ENCODE measurements around the gene PIP5K1B.

PIP5K1B gene

GRCh38 chr9:68991457-68991856 is 286.4 kb downstream of the PIP5K1B start:
- DNase-seq (ENCODE audit: low read depth): no peak

DNA sequence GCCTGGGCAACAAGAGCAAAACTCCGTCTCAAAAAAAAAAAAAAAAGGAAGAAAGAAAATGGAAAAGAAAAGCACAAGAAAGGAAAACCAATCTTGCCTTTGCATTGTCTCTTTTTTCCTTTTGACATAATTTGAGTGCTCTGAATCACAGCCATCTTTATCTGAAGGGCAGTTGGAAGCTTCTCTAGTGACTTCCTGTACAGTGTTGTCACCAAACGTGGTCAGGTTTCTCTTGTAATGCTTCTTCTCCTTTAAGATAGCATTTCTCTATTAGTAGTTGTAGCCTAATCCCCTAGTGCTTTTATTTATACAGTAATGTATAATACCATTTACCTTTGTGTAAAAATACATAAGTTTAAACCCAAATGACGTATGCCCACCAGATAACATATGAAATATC is 290.7 kb downstream of the PIP5K1B start:
- DNase-seq (ENCODE audit: low read depth): no peak

- no peak for DNase-seq (ENCODE audit: low read depth)
Observed at GRCh38 chr9:68996462-68996861, 291.4 kb downstream of the PIP5K1B start.

GRCh38 chr9:68997666-68998065 is 292.6 kb downstream of the PIP5K1B start:
- DNase-seq (ENCODE audit: low read depth): no peak

DNA sequence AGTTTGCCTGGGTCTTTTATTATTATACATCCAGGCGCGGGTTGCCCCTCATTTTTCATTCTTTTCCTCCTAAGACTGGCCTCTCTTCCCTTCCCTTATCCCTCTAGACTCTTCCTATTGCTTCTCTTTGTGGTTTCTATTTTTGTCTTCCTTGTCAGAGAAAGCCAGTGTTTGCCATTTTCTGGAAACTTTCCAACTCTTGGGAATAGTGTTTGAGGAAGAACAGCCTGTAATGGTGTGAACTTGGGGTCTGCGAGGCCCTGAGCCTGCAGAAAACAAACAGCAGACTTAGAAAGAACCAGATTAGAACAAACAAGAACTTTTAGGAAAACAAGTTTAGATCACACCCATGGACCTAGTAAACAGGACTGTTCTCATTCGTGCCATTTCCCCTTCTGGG is 293.3 kb downstream of the PIP5K1B start:
- DNase-seq (ENCODE audit: low read depth): no peak

GRCh38 chr9:68998812-68999211 is 293.8 kb downstream of the PIP5K1B start:
- no peak for DNase-seq (ENCODE audit: low read depth)

DNA sequence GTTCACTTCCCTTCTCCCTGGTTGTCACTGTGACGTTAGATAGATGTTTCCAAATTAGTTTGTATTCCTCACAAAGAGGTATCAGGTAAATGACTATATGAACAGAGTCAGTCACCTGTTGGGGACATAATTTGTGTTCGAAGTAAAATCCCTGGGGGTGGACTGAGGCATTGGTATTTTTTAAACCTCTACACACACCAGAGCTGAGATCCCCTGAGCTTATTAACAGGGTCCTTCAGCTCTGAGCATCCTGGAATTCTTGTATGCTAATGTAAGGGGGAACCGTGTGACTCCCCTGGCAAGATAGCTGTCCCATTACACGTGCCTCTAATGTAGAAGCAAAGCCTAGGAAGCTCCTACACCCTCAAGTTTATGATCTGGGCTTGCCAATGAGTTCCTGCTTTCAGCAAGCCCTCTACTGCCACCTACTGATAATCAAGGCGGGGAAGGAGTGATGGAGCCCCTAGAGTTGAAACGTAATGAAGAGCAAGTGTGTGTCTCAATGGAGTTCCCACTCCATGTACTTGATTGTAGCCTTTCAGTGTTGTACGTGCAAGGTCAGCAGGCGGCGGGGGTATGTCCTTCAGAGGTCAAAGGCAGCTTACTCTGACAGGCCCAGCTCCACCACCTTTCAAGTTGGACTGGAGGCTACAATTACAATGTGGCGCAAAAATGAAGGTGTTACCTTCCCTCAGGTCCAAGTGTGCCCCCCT is 294.5 kb downstream of the PIP5K1B start:
- DNase-seq (ENCODE audit: low read depth): peak; percentile 23

GRCh38 chr9:69001921-69002320 is 296.9 kb downstream of the PIP5K1B start:
- no peak for DNase-seq (ENCODE audit: low read depth)

DNA sequence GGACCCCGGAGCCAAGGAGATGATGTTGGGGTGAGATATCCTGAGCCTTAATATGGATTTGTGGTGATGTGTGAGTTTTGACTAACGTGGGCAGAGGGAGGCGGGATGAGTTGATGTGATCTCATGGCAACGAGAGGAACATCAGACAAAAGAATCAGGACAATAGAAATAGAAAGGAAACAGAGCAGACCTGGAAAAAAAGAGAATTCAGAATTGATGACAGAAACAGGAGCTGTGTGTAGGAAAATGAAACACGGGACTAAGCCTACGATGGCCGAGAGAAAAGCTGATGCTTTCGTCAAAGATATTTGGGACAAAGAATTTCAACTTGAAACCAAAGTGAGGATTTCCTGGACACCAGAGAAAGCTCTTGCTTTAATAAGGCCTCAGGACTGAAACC is 298.0 kb downstream of the PIP5K1B start:
- no peak for DNase-seq (ENCODE audit: low read depth)

- no peak for DNase-seq (ENCODE audit: low read depth)
Observed at GRCh38 chr9:69004836-69005235, 299.8 kb downstream of the PIP5K1B start.

GRCh38 chr9:69009708-69010107 is 304.7 kb downstream of the PIP5K1B start:
- no peak for DNase-seq (ENCODE audit: low read depth)

GRCh38 chr9:69012696-69013381 is 307.8 kb downstream of the PIP5K1B start:
- no peak for DNase-seq (ENCODE audit: low read depth)

- no peak for DNase-seq (ENCODE audit: low read depth)
Observed at GRCh38 chr9:69013382-69013727, 308.3 kb downstream of the PIP5K1B start.

DNA sequence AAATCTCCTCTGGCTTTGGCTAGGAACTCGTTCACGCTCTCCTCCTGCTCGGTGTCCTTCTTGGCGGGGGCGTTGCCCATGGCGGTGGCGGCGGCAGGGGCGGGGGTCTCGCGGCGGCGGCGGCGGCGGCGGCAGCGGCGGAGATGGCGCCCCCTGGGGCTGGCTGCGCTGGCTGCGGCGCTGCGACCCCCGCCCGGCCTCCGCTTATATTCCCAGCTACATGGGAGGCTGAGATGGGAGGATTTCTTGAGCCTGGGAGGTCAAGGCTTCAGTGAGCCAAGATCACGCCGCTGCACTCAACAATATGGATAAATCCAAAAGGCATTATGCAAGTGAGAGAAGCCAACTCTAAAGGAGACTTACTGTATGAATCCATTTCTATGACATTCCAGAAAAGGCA is 309.0 kb downstream of the PIP5K1B start, which contains the start of gene PRKACG:
PRKACG (minus strand) TSS at position 101 of the 400 bp plus-strand sequence; CDS start at position 80, 21 bp downstream.
- DNase-seq (ENCODE audit: low read depth): no peak

GRCh38 chr9:69016191-69017096 is 311.4 kb downstream of the PIP5K1B start:
- DNase-seq (ENCODE audit: low read depth): no peak

GRCh38 chr9:69018737-69019136 is 313.7 kb downstream of the PIP5K1B start:
- no peak for DNase-seq (ENCODE audit: low read depth)

DNA sequence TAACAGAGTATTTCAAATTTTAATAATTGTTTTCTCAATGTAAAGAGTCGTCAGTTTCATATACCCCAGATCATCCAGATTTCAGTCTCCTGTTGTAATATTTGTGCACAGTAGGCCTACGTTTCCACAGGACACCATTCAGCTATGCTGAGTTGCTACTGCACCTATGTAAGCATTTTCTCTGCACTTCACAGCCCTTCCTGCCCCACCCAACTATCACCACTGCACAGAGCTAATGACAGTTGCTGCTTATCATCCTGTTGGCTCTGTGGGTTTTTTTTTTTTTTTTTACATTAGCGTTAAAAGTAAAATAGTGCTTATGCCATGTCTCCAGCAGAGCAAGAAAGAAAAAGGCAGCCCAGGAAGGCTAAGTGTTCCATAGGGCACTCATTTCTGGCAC is 314.8 kb downstream of the PIP5K1B start:
- DNase-seq (ENCODE audit: low read depth): no peak

GRCh38 chr9:69020301-69021145 is 315.5 kb downstream of the PIP5K1B start:
- DNase-seq (ENCODE audit: low read depth): no peak

GRCh38 chr9:69023650-69024049 is 318.6 kb downstream of the PIP5K1B start:
- no peak for DNase-seq (ENCODE audit: low read depth)

DNA sequence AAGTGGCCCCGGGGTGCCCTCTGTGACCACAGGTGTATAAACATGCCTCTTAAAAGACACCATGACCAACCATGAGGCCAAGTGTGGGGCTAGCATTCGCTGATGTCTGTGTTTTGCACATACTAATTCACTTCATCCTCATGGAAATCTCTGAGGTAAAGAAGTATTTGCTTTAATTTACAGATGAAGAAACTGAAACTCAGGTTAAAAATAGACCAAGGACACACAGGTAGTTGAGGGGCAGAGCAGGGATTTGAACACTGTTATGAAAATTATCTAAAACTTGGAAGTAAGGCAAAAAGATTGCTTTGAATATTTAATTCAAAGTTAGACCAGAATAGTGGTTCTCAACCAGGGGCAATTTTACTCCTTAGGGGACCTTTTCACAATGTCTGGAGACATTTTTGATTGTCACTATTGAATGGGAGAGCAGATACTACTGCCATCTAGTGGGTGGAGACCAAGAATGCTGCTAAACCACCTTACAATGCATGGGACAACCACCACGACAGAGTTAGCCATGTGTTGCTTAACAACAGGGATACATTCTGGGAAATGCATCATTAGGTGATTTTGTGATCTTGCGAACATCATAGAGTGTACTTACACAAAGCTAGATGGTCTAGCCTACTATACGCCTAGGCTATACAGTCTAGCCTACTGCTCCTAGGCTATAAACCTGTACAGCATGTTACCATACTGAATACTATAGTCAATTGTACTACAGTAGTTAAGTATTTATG is 322.5 kb downstream of the PIP5K1B start:
- DNase-seq (ENCODE audit: low read depth): no peak

GRCh38 chr9:69028754-69029153 is 323.7 kb downstream of the PIP5K1B start:
- no peak for DNase-seq (ENCODE audit: low read depth)
